H9 (cell line): ENCODE data around the gene SLC46A2. TPM values are rescaled to one million over a fixed set of nuclear protein-coding genes. Genes with fewer than 3 reads are reported as not detected.

Experiments
- DNase-seq: peaks from one replicate; pipeline ENCODE4 v3.0.0-alpha.2; 2017
- H2AFZ ChIP-seq: one replicate; pipeline ENCODE4 v1.6.1; 2013; ENCODE audit warnings: mild to moderate bottlenecking, low read length, control low read depth, moderate library complexity
- H2AK5ac ChIP-seq: 2 replicates; pipeline ENCODE4 v1.6.1; 2013; ENCODE audit warnings: low read length, control low read depth, mixed read lengths; ENCODE audit not compliant: insufficient read length
- H2BK120ac ChIP-seq: one replicate; pipeline ENCODE4 v1.6.1; 2013; ENCODE audit warnings: low read depth, mild to moderate bottlenecking, low read length, control low read depth, inconsistent platforms; ENCODE audit not compliant: poor library complexity, severe bottlenecking
- H2BK12ac ChIP-seq: 2 replicates; pipeline ENCODE4 v1.6.1; 2013; ENCODE audit warnings: low read length, control low read depth, mixed read lengths, low read depth; ENCODE audit not compliant: insufficient read length
- H2BK15ac ChIP-seq: 2 replicates; pipeline ENCODE4 v1.6.1; 2013; ENCODE audit warnings: low read depth, low read length, control low read depth
- H2BK20ac ChIP-seq: one replicate; pipeline ENCODE4 v1.6.1; 2013; ENCODE audit warnings: low read depth, mild to moderate bottlenecking, low read length, control low read depth, inconsistent platforms; ENCODE audit not compliant: poor library complexity, severe bottlenecking
- H2BK5ac ChIP-seq: 2 replicates; pipeline ENCODE4 v1.6.1; 2013; ENCODE audit warnings: low read length, control low read depth, mixed read lengths; ENCODE audit not compliant: insufficient read length
- H3K14ac ChIP-seq: 2 replicates; pipeline ENCODE4 v1.6.1; 2013; ENCODE audit warnings: low read length, control low read depth; ENCODE audit not compliant: insufficient read depth
- H3K18ac ChIP-seq: 2 replicates; pipeline ENCODE4 v1.6.1; 2013; ENCODE audit warnings: low read depth, mild to moderate bottlenecking, mixed read lengths, low read length, control low read depth; ENCODE audit not compliant: insufficient read length
- H3K23ac ChIP-seq: 2 replicates; pipeline ENCODE4 v1.6.1; 2013; ENCODE audit warnings: low read length, control low read depth, mixed read lengths, low read depth; ENCODE audit not compliant: insufficient read length
- H3K23me2 ChIP-seq: 2 replicates; pipeline ENCODE4 v1.6.1; 2013; ENCODE audit warnings: low read depth, mild to moderate bottlenecking, mixed read lengths, low read length, control low read depth; ENCODE audit not compliant: insufficient read length, poor library complexity, severe bottlenecking
- H3K27ac ChIP-seq: 2 replicates; pipeline ENCODE4 v1.5.1; 2013; ENCODE audit warnings: low read length, control low read depth, mixed read lengths, low read depth; ENCODE audit not compliant: insufficient read length
- H3K27me3 ChIP-seq: 2 replicates; pipeline ENCODE4 v1.6.1; 2013; ENCODE audit warnings: low read length, control low read depth, inconsistent platforms; ENCODE audit not compliant: insufficient read depth
- H3K4ac ChIP-seq: 2 replicates; pipeline ENCODE4 v1.6.1; 2013; ENCODE audit warnings: low read depth, mild to moderate bottlenecking, control low read depth, inconsistent platforms, low read length, moderate library complexity
- H3K4me1 ChIP-seq: 2 replicates; pipeline ENCODE4 v1.6.1; 2013; ENCODE audit warnings: low read length, control low read depth, inconsistent platforms; ENCODE audit not compliant: insufficient read depth
- H3K4me2 ChIP-seq: 2 replicates; pipeline ENCODE4 v1.6.1; 2013; ENCODE audit warnings: low read length, control low read depth, mixed read lengths; ENCODE audit not compliant: insufficient read length, insufficient read depth
- H3K56ac ChIP-seq: 2 replicates; pipeline ENCODE4 v1.6.1; 2013; ENCODE audit warnings: low read depth, mild to moderate bottlenecking, mixed read lengths, low read length, control low read depth; ENCODE audit not compliant: insufficient read length
- H3K79me1 ChIP-seq: 2 replicates; pipeline ENCODE4 v1.6.1; 2013; ENCODE audit warnings: low read depth, mild to moderate bottlenecking, moderate library complexity, low read length, control low read depth, inconsistent platforms; ENCODE audit not compliant: insufficient read depth, poor library complexity, severe bottlenecking
- H3K79me2 ChIP-seq: 2 replicates; pipeline ENCODE4 v1.6.1; 2013; ENCODE audit warnings: low read length, control low read depth, inconsistent platforms; ENCODE audit not compliant: insufficient read depth
- H3K9ac ChIP-seq: 2 replicates; pipeline ENCODE4 v1.6.1; 2013; ENCODE audit warnings: low read length, control low read depth, mixed read lengths; ENCODE audit not compliant: insufficient read length; ENCODE audit errors: extremely low read depth
- H3K9me3 ChIP-seq: one replicate; pipeline ENCODE4 v1.6.1; 2013; ENCODE audit warnings: low read depth, low read length, inconsistent platforms; ENCODE audit not compliant: control insufficient read depth
- H3T11ph ChIP-seq: one replicate; pipeline ENCODE4 v1.6.1; 2013; ENCODE audit warnings: mild to moderate bottlenecking, low read length, control low read depth, inconsistent platforms
- H4K20me1 ChIP-seq: one replicate; pipeline ENCODE4 v1.6.1; 2013; ENCODE audit not compliant: control insufficient read depth, insufficient read length, insufficient read depth
- H4K5ac ChIP-seq: 2 replicates; pipeline ENCODE4 v1.6.1; 2013; ENCODE audit warnings: low read depth, mild to moderate bottlenecking, mixed read lengths, low read length, control low read depth; ENCODE audit not compliant: insufficient read length
- H4K8ac ChIP-seq: replicated peaks from 2 replicates; pipeline ENCODE4 v1.6.1; 2013; ENCODE audit warnings: low read length, control low read depth, mixed read lengths, low read depth; ENCODE audit not compliant: insufficient read length
- H4K91ac ChIP-seq: 2 replicates; pipeline ENCODE4 v1.6.1; 2013; ENCODE audit warnings: low read depth, mild to moderate bottlenecking, moderate library complexity, mixed read lengths, low read length, control low read depth; ENCODE audit not compliant: insufficient read length
- H3K27ac Mint-ChIP-seq, 3 experiments: 2 replicates in 2 of 3; 3 replicates in 1 of 3; pipeline ENCODE4 v1.8.0; 2020 to 2021; ENCODE audit warnings: mixed read lengths in 3 of 3, mild to moderate bottlenecking in 1 of 3, moderate library complexity in 1 of 3
- H3K27me3 Mint-ChIP-seq: 2 replicates; pipeline ENCODE4 v1.8.0; 2021; ENCODE audit warnings: low read depth, mild to moderate bottlenecking, moderate library complexity, mixed read lengths
- H3K36me3 Mint-ChIP-seq, 3 experiments: 2 replicates in 2 of 3; 3 replicates in 1 of 3; pipeline ENCODE4 v1.8.0; 2020 to 2021; ENCODE audit warnings: low read depth in 3 of 3, mixed read lengths in 3 of 3; ENCODE audit not compliant: insufficient read depth in 1 of 3
- H3K4me1 Mint-ChIP-seq, 2 experiments: 2 replicates each; pipeline ENCODE4 v1.8.0; 2020; ENCODE audit warnings: mixed read lengths in 2 of 2
- H3K4me3 Mint-ChIP-seq, 2 experiments: 2 replicates in 1 of 2; 3 replicates in 1 of 2; pipeline ENCODE4 v1.8.0; 2020 to 2021; ENCODE audit warnings: mild to moderate bottlenecking in 2 of 2, mixed read lengths in 2 of 2, moderate library complexity in 1 of 2
- H3K9me3 Mint-ChIP-seq, 2 experiments: 2 replicates in 1 of 2; 3 replicates in 1 of 2; pipeline ENCODE4 v1.8.0; 2020; ENCODE audit warnings: mild to moderate bottlenecking in 2 of 2, mixed read lengths in 2 of 2, moderate library complexity in 1 of 2
- CTCF ChIP-seq: fragments of 200-600 bp; sonication (generic); conservative IDR thresholded peaks from 3 replicates; pipeline ENCODE4 v1.8.0; 2021; ENCODE audit warnings: antibody characterized with exemption, mild to moderate bottlenecking
- WGBS: extraction: QIAGEN DNeasy Blood & Tissue Kit; methylation state at CpG from one replicate; pipeline ENCODE4 v1.1.7; 2013; ENCODE audit warnings: missing lambda C conversion rate, low lambda C conversion rate, mixed read lengths; ENCODE audit not compliant: insufficient read length; ENCODE audit errors: extremely low coverage; 5-methylcytosine and 5-hydroxymethylcytosine counted together
- total RNA-seq: library from RNA; stranded (reverse); gene quantifications from 2 replicates; pipeline ENCODE4 v1.2.1, GENCODE V29; 2021

Gene SLC46A2
- total RNA-seq, 1 experiment from 2014 or later: not detected

GRCh38 chr9:112869041-112869529 is 21.6 kb downstream of the SLC46A2 start:
- Histone ChIP-seq H2BK120ac (no peak overlapping the region), H3K79me2 (no peaks in the 10 kb centered on the region), H3T11ph (no peak overlapping the region), H4K5ac (no peak overlapping the region), H3K9ac (no peak overlapping the region), H2AFZ (no peak overlapping the region), H3K9me3 (no peaks in the 10 kb centered on the region), H2BK15ac (no peak overlapping the region), H4K8ac (no peak overlapping the region), H3K4me1 (peaks cover 9% of the 10 kb centered on the region; the same call in 1 of the 2 replicates), H2AK5ac (no peak overlapping the region), H3K23ac (no peak overlapping the region), H4K20me1 (no peaks in the 10 kb centered on the region), H2BK5ac (no peak overlapping the region), H3K27me3 (no peaks in the 10 kb centered on the region), H3K79me1 (no peaks in the 10 kb centered on the region), H3K23me2 (no peaks in the 10 kb centered on the region), H3K27ac (no peak overlapping the region), H2BK20ac (no peak overlapping the region), H2BK12ac (no peak overlapping the region), H3K18ac (no peak overlapping the region), H4K91ac (no peak overlapping the region), H3K14ac (no peak overlapping the region), H3K56ac (no peak overlapping the region), H3K4me2 (no peak overlapping the region), H3K4ac (no peak overlapping the region)
- Mint-ChIP-seq H3K4me1 (peaks cover 19 to 26% of the 10 kb centered on the region in 2 experiments), H3K4me3 (no peak overlapping the region), H3K27me3 (no peaks in the 10 kb centered on the region), H3K9me3 (peaks cover 0 to 5% of the 10 kb centered on the region in 2 experiments; a peak in 3 of 5 replicates), H3K27ac (0 out of 7 replicates have a peak overlapping the region, but pooled peaks of 1 of the 3 experiments have one; percentile 38), H3K36me3 (peaks cover 8 to 25% (median 22%) of the 10 kb centered on the region in 3 experiments)
- no peak for DNase-seq
- no CpG with 5 or more reads among the region's 8 CpGs for WGBS
- TF ChIP-seq CTCF: no peak
